ENCODE measurements around the gene SCD5. TPM values are rescaled to one million over a fixed set of nuclear protein-coding genes. Genes with fewer than 3 reads are reported as not detected.
"Not testable (repeated sequence)": the region's sequence is repeated elsewhere in the genome, so short reads cannot be mapped to it uniquely, and the experiment has no call there.

SCD5 gene
- total RNA-seq, 1 donor: 18.0 TPM

DNA sequence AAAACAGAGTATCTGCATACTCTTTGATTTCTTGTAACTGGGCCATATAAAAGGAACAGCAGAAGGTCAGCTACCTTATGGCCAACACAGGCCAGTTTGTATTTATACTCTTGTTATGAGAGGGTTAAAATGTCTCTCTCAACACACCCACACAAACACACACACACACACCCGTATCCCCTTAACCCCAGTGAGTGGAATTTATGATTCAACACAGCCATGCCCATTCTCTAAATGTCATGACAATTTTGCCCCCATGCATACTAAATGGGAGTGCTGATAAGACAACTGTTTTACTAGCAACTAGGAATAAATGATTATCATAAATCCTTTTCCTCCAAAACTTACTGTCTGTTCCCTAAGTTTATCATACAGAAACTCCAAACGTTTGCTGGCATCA is 22.1 kb upstream of the SCD5 start:
- no peak for TF ChIP-seq CTCF (IDR thresholded peaks at IDR 0.05; ENCODE audit: insufficient read depth, low read length)
- DNase-seq (ENCODE audit: low read depth): no peak
- no peak overlapping the region for H3K4me3 ChIP-seq (ENCODE audit: low read depth, low read length)

DNA sequence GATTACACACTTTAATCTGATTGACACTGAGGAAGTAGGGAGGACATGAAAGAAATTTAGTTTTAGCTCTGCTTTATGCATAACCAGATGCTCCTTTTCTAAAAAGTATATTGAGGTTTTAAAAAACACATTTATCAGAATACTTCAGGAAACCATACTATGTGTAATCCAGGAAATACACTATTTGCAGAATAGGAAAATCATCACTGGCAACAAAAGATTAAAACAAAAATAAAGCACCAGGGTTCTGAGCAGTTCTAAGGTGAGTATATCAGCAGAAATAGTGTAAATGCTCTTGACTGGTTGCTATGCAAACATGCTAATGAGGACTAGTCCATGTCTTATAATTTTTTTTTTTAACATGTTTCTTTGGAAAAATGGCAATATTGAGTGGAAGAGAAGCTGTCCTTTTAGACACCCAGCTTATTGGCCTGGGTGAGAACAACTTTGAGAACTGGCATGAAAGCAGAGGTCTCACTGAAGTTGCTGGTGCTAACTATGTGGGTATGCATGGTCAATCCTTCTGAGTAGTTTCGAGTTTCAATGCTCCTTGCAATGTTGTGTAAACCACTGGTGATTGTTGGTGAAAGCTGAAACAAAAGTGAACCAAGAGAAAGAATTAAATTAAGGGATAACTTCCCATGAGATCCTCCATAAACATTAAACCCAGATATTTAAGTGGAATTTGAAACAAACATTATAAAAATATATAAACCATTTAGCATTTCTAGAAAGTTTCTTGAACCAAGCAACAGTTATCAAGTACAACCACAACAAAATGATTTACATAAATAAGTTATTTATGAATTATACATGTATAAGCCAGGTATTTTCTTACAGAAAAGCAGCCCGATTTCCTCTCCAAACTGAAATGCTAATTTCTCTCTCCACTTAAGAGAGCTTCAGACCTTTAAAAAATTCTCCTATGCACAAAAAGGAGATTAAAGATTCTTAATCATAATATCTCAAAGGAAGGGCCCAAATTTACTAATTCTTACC is 20.4 kb upstream of the SCD5 start:
- TF ChIP-seq CTCF (IDR thresholded peaks at IDR 0.05; ENCODE audit: insufficient read depth, low read length): no peak
- no peak for DNase-seq (ENCODE audit: low read depth)
- H3K4me3 ChIP-seq (ENCODE audit: low read depth, low read length): no peak overlapping the region

- not testable (repeated sequence) for DNase-seq (ENCODE audit: low read depth); H3K4me3 ChIP-seq (ENCODE audit: low read depth, low read length)
Observed at GRCh38 chr4:82816874-82817273, 18.3 kb upstream of the SCD5 start.

DNA sequence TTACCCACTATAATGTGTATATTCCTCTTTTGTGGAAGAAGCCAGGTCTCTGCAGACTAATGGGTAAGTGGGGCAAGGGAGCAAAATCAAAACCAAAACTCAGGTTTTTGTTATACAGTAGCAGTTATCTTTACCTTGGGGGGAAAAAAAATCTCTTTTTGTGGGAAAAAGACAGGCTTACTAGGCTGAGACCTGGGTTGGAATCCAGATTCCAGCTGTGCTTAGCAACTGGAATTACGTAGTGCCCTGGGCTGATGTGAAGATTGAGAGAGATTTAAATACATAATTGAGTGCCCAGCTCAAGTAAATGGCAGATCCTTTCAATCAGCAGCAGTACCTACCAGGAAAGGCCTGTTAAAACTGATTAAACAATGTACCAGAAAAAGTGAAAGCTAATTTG is 15.4 kb upstream of the SCD5 start:
- DNase-seq (ENCODE audit: low read depth): no peak
- no peak for TF ChIP-seq CTCF (IDR thresholded peaks at IDR 0.05; ENCODE audit: insufficient read depth, low read length)
- no peak overlapping the region for H3K4me3 ChIP-seq (ENCODE audit: low read depth, low read length)

GRCh38 chr4:82811838-82812341 is 13.3 kb upstream of the SCD5 start:
- DNase-seq (ENCODE audit: low read depth): no peak
- H3K4me3 ChIP-seq (ENCODE audit: low read depth, low read length): no peak overlapping the region
- TF ChIP-seq CTCF (IDR thresholded peaks at IDR 0.05; ENCODE audit: insufficient read depth, low read length): no peak

DNA sequence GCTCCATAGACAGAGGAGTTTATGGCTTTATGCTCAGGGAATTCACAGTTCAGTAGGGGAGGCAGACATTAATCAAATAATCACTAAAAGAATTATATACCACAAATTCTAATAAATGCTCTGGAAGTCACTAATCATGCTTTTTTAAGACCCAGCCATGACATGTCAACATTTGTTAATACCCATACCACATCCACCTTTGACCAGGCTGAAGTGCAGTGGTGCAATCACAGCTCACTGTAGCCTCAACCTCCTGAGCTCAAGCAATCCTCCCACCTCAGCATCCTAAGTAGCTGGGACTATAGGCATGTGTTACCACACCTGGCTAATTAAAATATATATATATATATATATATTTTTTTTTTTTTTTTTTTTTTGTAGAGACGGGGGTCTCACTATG is 12.8 kb upstream of the SCD5 start:
- DNase-seq (ENCODE audit: low read depth): no peak
- H3K4me3 ChIP-seq (ENCODE audit: low read depth, low read length): no peak overlapping the region
- no peak for TF ChIP-seq CTCF (IDR thresholded peaks at IDR 0.05; ENCODE audit: insufficient read depth, low read length)

GRCh38 chr4:82810176-82810575 is 11.6 kb upstream of the SCD5 start:
- no peak overlapping the region for H3K4me3 ChIP-seq (ENCODE audit: low read depth, low read length)
- TF ChIP-seq CTCF (IDR thresholded peaks at IDR 0.05; ENCODE audit: insufficient read depth, low read length): no peak
- no peak for DNase-seq (ENCODE audit: low read depth)
